ENCODE results near the gene EIF2B1. TPM values are rescaled to one million over a fixed set of nuclear protein-coding genes. Genes with fewer than 3 reads are reported as not detected.

Gene EIF2B1
- polyA plus RNA-seq, 1 of the 3 experiments (the other 2 are of a cell fraction), result 90.5 TPM

DNA sequence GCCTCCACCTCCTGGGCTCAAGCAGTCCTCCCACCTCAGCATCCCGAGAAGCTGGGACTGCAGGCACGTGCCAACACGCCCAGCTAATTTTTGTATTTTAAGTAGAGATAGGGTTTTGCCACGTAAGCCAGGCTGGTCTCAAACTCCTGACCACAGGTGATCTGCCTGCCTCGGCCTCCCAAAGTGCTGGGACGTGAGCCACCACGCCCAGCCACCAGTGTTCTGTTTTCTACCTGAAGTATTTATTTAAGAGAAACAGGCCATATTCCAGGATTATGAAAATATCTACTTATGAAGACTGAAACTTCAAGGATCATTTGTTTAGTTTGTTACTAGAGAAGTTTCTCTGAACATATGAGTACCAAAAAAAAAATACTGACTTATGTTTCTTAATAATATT lies 10.4 kb upstream of the EIF2B1 start:
- no peak for DNase-seq
- H3K27ac ChIP-seq (ENCODE audit: low read depth in 2 of 2, low read length in 1 of 2), result no peak overlapping the region
- ChIA-PET CTCF (no interaction called here), POLR2A (no interaction called here)
- no peaks in the 10 kb centered on the region for H3K9me3 ChIP-seq
- H3K9me2 ChIP-seq, result no peaks in the 10 kb centered on the region
- no peak overlapping the region for H3K9ac ChIP-seq
- H2AFZ ChIP-seq (ENCODE audit: low read depth), result no peak overlapping the region
- H3K27me3 ChIP-seq (ENCODE audit: insufficient read depth), result no peaks in the 10 kb centered on the region
- H3K4me3 ChIP-seq (ENCODE audit: low read depth in 2 of 2, low read length in 1 of 2), result no peak overlapping the region
- peaks cover 33 to 65% of the 10 kb centered on the region in 2 experiments for H3K36me3 ChIP-seq (replicated peaks in 1 of 2; ENCODE audit: control insufficient read depth in 1 of 2, insufficient read depth in 2 of 2, low read length in 1 of 2)
- TF ChIP-seq ELF1 (IDR thresholded peaks at IDR 0.05) (no peak), TEAD4 (IDR thresholded peaks at IDR 0.05; ENCODE audit: borderline replicate concordance, insufficient read depth) (no peak), RXRA (IDR thresholded peaks at IDR 0.05; ENCODE audit: borderline replicate concordance, low read depth) (no peak), EP300 (IDR thresholded peaks at IDR 0.05; ENCODE audit: borderline replicate concordance in 1 of 2, low read depth in 1 of 2, low read length in 1 of 2) (no peak)
- TF ChIP-seq, protein P1, sequence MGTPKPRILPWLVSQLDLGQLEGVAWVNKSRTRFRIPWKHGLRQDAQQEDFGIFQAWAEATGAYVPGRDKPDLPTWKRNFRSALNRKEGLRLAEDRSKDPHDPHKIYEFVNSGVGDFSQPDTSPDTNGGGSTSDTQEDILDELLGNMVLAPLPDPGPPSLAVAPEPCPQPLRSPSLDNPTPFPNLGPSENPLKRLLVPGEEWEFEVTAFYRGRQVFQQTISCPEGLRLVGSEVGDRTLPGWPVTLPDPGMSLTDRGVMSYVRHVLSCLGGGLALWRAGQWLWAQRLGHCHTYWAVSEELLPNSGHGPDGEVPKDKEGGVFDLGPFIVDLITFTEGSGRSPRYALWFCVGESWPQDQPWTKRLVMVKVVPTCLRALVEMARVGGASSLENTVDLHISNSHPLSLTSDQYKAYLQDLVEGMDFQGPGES (IDR thresholded peaks at IDR 0.05; ENCODE audit: low read depth, low read length), result no peak
- TF ChIP-seq, protein P2, sequence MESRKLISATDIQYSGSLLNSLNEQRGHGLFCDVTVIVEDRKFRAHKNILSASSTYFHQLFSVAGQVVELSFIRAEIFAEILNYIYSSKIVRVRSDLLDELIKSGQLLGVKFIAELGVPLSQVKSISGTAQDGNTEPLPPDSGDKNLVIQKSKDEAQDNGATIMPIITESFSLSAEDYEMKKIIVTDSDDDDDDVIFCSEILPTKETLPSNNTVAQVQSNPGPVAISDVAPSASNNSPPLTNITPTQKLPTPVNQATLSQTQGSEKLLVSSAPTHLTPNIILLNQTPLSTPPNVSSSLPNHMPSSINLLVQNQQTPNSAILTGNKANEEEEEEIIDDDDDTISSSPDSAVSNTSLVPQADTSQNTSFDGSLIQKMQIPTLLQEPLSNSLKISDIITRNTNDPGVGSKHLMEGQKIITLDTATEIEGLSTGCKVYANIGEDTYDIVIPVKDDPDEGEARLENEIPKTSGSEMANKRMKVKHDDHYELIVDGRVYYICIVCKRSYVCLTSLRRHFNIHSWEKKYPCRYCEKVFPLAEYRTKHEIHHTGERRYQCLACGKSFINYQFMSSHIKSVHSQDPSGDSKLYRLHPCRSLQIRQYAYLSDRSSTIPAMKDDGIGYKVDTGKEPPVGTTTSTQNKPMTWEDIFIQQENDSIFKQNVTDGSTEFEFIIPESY (IDR thresholded peaks at IDR 0.05; ENCODE audit: borderline replicate concordance, low read depth), result no peak
- no peaks in the 10 kb centered on the region for H3K4me1 ChIP-seq (ENCODE audit: control insufficient read depth in 1 of 2, insufficient read depth in 2 of 2, low read depth in 1 of 2, low read length in 1 of 2)
- H3K4me2 ChIP-seq, result no peak overlapping the region
- WGBS (ENCODE audit: low lambda C conversion rate), result 96% methylated on average over 7 of the region's 7 CpGs
- peaks cover 23% of the 10 kb centered on the region for H3K79me2 ChIP-seq (ENCODE audit: insufficient read depth)
- no peaks in the 10 kb centered on the region for H4K20me1 ChIP-seq (ENCODE audit: insufficient read depth)
- H3F3A ChIP-seq (replicated peaks; ENCODE audit: insufficient read depth), result peaks cover 3% of the 10 kb centered on the region

DNA sequence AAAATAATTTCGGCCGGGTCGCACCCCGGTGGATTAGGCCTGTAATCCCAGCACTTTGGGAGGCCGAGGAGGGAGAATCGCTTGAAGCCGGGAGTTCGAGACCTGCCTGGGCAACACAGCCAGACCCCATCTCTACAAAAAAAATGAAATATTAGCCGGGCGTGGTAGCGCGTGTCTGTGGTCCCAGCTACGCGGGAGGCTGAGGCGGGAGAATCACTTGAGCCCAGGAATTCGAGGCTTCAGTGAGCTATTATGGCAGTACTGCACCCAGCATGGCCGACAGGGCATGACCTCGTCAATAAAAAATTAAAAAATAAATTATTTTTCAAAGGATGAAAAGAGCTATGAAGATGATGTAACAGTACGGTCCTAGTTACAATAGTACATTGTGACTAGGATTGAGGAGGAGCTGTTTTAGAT lies 666 bp upstream of the EIF2B1 start:
- peak overlapping the region; percentile 77 to 80 for H3K27ac ChIP-seq (ENCODE audit: low read depth in 2 of 2, low read length in 1 of 2)
- no peaks in the 10 kb centered on the region for H3K27me3 ChIP-seq (ENCODE audit: insufficient read depth)
- no peak for DNase-seq
- 4% methylated on average over 19 of the region's 19 CpGs for WGBS (ENCODE audit: low lambda C conversion rate)
- H3K79me2 ChIP-seq (ENCODE audit: insufficient read depth), result peaks cover 81% of the 10 kb centered on the region
- no peaks in the 10 kb centered on the region for H3F3A ChIP-seq (replicated peaks; ENCODE audit: insufficient read depth)
- H3K9ac ChIP-seq, result peak overlapping the region; percentile 97
- H3K9me2 ChIP-seq, result no peaks in the 10 kb centered on the region
- CTCF ChIA-PET, result interaction anchor here (0.7 to 0.9 kb wide), 3 partner anchors 13 to 157 kb away, joined by 3 read pairs; partner anchors contain the start of gene TCTN2
- POLR2A ChIA-PET, result interaction anchor here (0.6 to 1.5 kb wide), 3 partner anchors 402 to 987 kb away, joined by 3 to 4 read pairs (median 4); partner anchors contain the start of gene MPHOSPH9
- H3K4me1 ChIP-seq (ENCODE audit: control insufficient read depth in 1 of 2, insufficient read depth in 2 of 2, low read depth in 1 of 2, low read length in 1 of 2), result peaks cover 4 to 9% of the 10 kb centered on the region in 2 experiments; a peak in 3 of 4 replicates
- peak overlapping the region; percentile 81; the same call in 1 of the 2 replicates for H2AFZ ChIP-seq (ENCODE audit: low read depth)
- H3K9me3 ChIP-seq, result no peaks in the 10 kb centered on the region
- H3K4me2 ChIP-seq, result peak overlapping the region; percentile 88
- no peaks in the 10 kb centered on the region for H4K20me1 ChIP-seq (ENCODE audit: insufficient read depth)
- H3K4me3 ChIP-seq (ENCODE audit: low read depth in 2 of 2, low read length in 1 of 2), result peak overlapping the region; percentile 86 to 98
- H3K36me3 ChIP-seq (replicated peaks in 1 of 2; ENCODE audit: control insufficient read depth in 1 of 2, insufficient read depth in 2 of 2, low read length in 1 of 2), result peaks cover 18 to 24% of the 10 kb centered on the region in 2 experiments
- no peak for TF ChIP-seq FOSL2 (IDR thresholded peaks at IDR 0.05; ENCODE audit: borderline replicate concordance, low read depth)
- TF ChIP-seq, protein P2 (IDR thresholded peaks at IDR 0.05; ENCODE audit: borderline replicate concordance, low read depth), result no peak
- TF ChIP-seq, protein P3, sequence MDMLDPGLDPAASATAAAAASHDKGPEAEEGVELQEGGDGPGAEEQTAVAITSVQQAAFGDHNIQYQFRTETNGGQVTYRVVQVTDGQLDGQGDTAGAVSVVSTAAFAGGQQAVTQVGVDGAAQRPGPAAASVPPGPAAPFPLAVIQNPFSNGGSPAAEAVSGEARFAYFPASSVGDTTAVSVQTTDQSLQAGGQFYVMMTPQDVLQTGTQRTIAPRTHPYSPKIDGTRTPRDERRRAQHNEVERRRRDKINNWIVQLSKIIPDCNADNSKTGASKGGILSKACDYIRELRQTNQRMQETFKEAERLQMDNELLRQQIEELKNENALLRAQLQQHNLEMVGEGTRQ (IDR thresholded peaks at IDR 0.05; ENCODE audit: borderline replicate concordance, low read depth, low read length), result no peak
- no peak for TF ChIP-seq RFX5 (IDR thresholded peaks at IDR 0.05; ENCODE audit: low read length)
- TF ChIP-seq POLR2AphosphoS5 (IDR thresholded peaks at IDR 0.05; ENCODE audit: low read depth, low read length), result no peak
- TF ChIP-seq, protein P4, sequence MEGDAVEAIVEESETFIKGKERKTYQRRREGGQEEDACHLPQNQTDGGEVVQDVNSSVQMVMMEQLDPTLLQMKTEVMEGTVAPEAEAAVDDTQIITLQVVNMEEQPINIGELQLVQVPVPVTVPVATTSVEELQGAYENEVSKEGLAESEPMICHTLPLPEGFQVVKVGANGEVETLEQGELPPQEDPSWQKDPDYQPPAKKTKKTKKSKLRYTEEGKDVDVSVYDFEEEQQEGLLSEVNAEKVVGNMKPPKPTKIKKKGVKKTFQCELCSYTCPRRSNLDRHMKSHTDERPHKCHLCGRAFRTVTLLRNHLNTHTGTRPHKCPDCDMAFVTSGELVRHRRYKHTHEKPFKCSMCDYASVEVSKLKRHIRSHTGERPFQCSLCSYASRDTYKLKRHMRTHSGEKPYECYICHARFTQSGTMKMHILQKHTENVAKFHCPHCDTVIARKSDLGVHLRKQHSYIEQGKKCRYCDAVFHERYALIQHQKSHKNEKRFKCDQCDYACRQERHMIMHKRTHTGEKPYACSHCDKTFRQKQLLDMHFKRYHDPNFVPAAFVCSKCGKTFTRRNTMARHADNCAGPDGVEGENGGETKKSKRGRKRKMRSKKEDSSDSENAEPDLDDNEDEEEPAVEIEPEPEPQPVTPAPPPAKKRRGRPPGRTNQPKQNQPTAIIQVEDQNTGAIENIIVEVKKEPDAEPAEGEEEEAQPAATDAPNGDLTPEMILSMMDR (IDR thresholded peaks at IDR 0.05), result no peak
- TF ChIP-seq TEAD4 (IDR thresholded peaks at IDR 0.05; ENCODE audit: borderline replicate concordance, insufficient read depth), result no peak
- TF ChIP-seq YY1 (IDR thresholded peaks at IDR 0.05; ENCODE audit: low read depth), result no peak
- no peak for TF ChIP-seq NFIC (IDR thresholded peaks at IDR 0.05; ENCODE audit: borderline replicate concordance)
- no peak for TF ChIP-seq EZH2phosphoT487 (IDR thresholded peaks at IDR 0.05; ENCODE audit: borderline replicate concordance, low read depth)
- TF ChIP-seq, protein P5, sequence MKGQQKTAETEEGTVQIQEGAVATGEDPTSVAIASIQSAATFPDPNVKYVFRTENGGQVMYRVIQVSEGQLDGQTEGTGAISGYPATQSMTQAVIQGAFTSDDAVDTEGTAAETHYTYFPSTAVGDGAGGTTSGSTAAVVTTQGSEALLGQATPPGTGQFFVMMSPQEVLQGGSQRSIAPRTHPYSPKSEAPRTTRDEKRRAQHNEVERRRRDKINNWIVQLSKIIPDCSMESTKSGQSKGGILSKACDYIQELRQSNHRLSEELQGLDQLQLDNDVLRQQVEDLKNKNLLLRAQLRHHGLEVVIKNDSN (IDR thresholded peaks at IDR 0.05; ENCODE audit: borderline replicate concordance, low read depth), result no peak
- TF ChIP-seq TAF1 (IDR thresholded peaks at IDR 0.05; ENCODE audit: borderline replicate concordance, low read depth, low read length), result no peak
- no peak for TF ChIP-seq RXRA (IDR thresholded peaks at IDR 0.05; ENCODE audit: borderline replicate concordance, low read depth)
- TF ChIP-seq SMC3 (IDR thresholded peaks at IDR 0.05; ENCODE audit: low read depth, low read length), result no peak
